Measurements from ENCODE around the gene DEFB108B.
"Not testable (repeated sequence)": the region's sequence is repeated elsewhere in the genome, so short reads cannot be mapped to it uniquely, and the experiment has no call there.

DEFB108B gene, protein sequence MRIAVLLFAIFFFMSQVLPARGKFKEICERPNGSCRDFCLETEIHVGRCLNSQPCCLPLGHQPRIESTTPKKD

DNA sequence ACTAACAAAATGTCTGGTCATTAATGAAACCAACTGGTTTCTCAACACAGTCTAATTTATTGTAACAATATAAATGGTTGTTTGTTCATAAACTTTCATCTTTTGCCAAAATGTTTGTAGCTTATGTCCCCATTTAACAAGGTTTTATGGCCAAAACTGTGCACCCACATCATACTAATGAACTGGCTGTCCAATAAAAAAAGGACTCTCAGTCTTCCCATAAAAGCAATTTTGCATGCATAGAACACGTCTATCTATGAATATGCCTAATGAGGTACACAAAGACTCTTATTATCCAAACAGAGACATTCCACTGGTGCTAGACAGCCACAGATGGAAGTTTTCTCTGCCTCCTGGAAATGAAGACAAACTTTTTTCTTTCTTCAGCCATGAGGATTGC lies at the start of gene DEFB108B:
Gene DEFB108B (plus strand): TSS at position 390 of the 400 bp plus-strand sequence. CDS start 0 bp downstream, at position 390.
- not testable (repeated sequence) for H3K27me3 Mint-ChIP-seq (ENCODE audit: low read depth); H3K9me3 Mint-ChIP-seq; H3K4me1 Mint-ChIP-seq (ENCODE audit: low read depth); H3K4me3 Mint-ChIP-seq; DNase-seq (ENCODE audit: low spot score); H3K27ac Mint-ChIP-seq; H3K36me3 Mint-ChIP-seq (ENCODE audit: low read depth)

DNA sequence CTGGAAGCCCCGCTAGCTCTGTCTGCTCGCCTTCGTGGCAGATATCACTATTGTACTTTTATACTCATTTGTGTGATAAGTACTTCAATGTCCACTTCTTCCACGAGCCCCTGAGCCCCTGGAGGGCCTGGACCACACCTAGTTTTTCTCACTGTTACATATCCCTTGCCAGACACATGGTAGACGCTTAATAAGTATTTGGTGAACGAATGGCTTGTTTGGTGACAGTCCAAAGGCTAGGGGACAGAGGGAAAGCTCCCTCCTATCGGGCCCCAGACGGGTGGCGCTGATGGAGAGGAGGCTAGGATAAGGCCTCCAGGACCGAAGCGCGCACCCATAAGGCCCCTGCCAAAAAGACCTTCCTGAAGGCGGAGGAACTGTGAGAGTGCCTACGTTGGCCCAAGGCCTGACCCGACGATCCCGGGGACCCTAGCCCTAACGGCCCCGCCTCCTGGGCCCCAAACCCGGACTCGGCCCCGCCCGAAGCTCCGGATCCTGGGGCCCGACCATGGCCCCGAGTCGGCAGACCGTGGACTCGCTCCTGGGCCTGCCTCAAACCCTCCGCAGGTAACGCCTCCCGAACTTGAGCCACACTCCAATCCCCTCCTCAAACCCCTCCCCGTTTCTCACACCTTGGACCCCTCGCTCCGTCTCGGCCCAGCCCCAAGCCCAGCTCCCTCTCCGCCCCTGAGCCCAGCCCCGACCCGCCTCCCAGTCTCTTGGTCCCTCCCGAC lies 46.7 kb upstream of the DEFB108B start:
- H3K27me3 Mint-ChIP-seq (ENCODE audit: low read depth); H3K36me3 Mint-ChIP-seq (ENCODE audit: low read depth); DNase-seq (ENCODE audit: low spot score); H3K9me3 Mint-ChIP-seq: not testable (repeated sequence)
- H3K27ac Mint-ChIP-seq: peak overlapping the region; percentile 75
- H3K4me1 Mint-ChIP-seq (ENCODE audit: low read depth): peaks cover 14% of the 10 kb centered on the region
- peak overlapping the region; percentile 99 for H3K4me3 Mint-ChIP-seq

- H3K4me3 Mint-ChIP-seq: peak overlapping the region; percentile 99
- peaks cover 14% of the 10 kb centered on the region for H3K4me1 Mint-ChIP-seq (ENCODE audit: low read depth)
- peak overlapping the region; percentile 99 for H3K27ac Mint-ChIP-seq
- H3K9me3 Mint-ChIP-seq; H3K36me3 Mint-ChIP-seq (ENCODE audit: low read depth); H3K27me3 Mint-ChIP-seq (ENCODE audit: low read depth): not testable (repeated sequence)
- DNase-seq (ENCODE audit: low spot score): peak; percentile 98
Measured at GRCh38 chr11:71786848-71787097, 46.2 kb upstream of the DEFB108B start.

- Mint-ChIP-seq H3K27me3 (ENCODE audit: low read depth) (peaks cover 2% of the 10 kb centered on the region), H3K9me3 (no peaks in the 10 kb centered on the region), H3K4me1 (ENCODE audit: low read depth) (peaks cover 14% of the 10 kb centered on the region), H3K4me3 (peak overlapping the region; percentile 99), H3K36me3 (ENCODE audit: low read depth) (no peaks in the 10 kb centered on the region), H3K27ac (peak overlapping the region; percentile 99)
- DNase-seq (ENCODE audit: low spot score): peak; percentile 91
Measured at GRCh38 chr11:71787098-71787823, 45.7 kb upstream of the DEFB108B start.

DNA sequence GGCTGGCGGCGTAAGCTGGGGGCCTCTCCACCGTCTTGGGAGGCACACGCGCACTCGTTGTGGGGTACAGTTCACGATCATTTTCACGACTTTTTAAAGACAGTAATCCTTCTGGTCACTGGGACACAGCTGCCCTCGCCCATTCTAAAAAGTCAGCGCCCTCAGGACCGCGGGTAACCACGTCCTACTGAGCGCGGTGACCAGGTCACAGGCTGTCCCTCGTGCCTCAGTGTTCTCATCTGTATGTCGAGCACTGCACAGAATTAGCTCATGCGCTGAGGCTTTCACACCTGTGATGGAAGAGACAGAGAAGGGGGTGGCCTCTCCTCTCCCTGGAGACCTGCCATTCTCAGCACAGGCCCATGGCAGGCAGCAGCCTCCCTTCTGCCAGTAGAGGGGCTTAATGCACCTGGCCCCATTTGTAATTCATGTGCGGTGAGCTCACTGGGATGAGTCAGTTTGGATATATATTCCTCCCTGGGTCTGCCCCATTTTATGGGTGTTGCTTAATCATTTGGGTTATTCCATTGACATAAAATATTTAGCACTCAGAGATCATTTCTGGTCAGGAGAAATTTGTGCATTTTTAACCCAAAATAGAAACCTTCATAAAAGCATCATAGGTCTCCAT lies 45.1 kb upstream of the DEFB108B start:
- Mint-ChIP-seq H3K4me3 (peak overlapping the region; percentile 99), H3K4me1 (ENCODE audit: low read depth) (peaks cover 18% of the 10 kb centered on the region), H3K27ac (peak overlapping the region; percentile 90)
- H3K27me3 Mint-ChIP-seq (ENCODE audit: low read depth); H3K9me3 Mint-ChIP-seq; H3K36me3 Mint-ChIP-seq (ENCODE audit: low read depth): not testable (repeated sequence)
- DNase-seq (ENCODE audit: low spot score): peak; percentile 7

- H3K4me1 Mint-ChIP-seq (ENCODE audit: low read depth): peaks cover 20% of the 10 kb centered on the region
- not testable (repeated sequence) for H3K4me3 Mint-ChIP-seq; H3K27me3 Mint-ChIP-seq (ENCODE audit: low read depth); DNase-seq (ENCODE audit: low spot score); H3K9me3 Mint-ChIP-seq; H3K36me3 Mint-ChIP-seq (ENCODE audit: low read depth); H3K27ac Mint-ChIP-seq
Measured at GRCh38 chr11:71789444-71790196, 43.4 kb upstream of the DEFB108B start.

DNA sequence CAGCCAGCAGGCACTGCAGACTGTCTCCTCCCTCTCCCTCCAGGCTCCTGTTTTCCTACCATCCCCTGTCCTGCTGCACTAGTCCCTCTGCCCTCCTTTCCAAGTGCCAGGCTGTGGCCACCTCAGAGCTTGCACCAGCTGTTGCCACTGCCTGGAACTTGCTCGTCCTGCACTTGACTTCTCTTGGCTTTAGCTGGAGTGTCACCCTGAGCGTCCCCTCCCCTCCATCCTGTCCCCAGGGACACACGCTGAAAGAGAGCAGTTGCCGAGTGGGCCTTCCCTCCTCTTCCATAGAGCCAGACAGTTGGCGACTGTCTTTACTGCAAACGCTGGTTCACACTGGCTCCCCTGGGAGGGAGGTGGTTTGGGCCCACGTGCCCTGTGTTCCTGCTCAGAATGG lies 41.9 kb upstream of the DEFB108B start:
- peaks cover 16% of the 10 kb centered on the region for H3K4me1 Mint-ChIP-seq (ENCODE audit: low read depth)
- not testable (repeated sequence) for DNase-seq (ENCODE audit: low spot score); H3K27ac Mint-ChIP-seq; H3K9me3 Mint-ChIP-seq; H3K4me3 Mint-ChIP-seq; H3K27me3 Mint-ChIP-seq (ENCODE audit: low read depth); H3K36me3 Mint-ChIP-seq (ENCODE audit: low read depth)

GRCh38 chr11:71792621-71793235 lies 40.3 kb upstream of the DEFB108B start:
- DNase-seq (ENCODE audit: low spot score): peak; percentile 38
- Mint-ChIP-seq H3K4me1 (ENCODE audit: low read depth) (peaks cover 14% of the 10 kb centered on the region), H3K27ac (peak overlapping the region; percentile 26)
- H3K27me3 Mint-ChIP-seq (ENCODE audit: low read depth); H3K4me3 Mint-ChIP-seq; H3K36me3 Mint-ChIP-seq (ENCODE audit: low read depth); H3K9me3 Mint-ChIP-seq: not testable (repeated sequence)

DNA sequence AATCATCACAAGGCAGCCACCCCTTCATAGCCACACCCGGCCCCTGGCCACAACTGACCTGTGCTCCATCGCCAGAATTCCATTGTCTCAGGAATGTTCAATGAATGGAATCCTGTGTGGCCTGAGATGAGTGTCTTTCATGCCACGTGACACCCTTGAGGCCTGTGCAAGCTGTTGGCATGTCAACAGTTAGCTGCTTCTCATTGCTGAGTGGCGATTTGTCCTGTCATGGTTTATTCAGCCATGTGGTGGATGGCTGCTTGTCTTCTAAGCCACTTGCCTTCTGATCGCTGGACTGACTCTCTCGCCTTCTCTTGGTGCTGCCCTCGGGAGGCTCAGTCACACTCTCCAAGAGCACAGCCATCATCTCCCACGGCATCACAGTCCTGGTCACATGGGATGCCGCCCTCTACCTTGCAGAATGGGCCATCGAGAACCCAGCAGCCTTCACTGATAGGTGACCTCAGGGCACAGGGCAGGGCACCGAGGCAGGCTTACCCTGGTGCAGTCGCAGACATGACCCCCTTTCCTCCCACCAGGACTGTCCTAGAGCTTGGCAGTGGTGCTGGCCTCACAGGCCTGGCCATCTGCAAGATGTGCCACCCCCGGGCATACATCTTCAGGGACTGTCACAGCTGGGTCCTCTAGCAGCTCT lies 38.5 kb upstream of the DEFB108B start:
- H3K36me3 Mint-ChIP-seq (ENCODE audit: low read depth); DNase-seq (ENCODE audit: low spot score); H3K4me3 Mint-ChIP-seq; H3K9me3 Mint-ChIP-seq; H3K4me1 Mint-ChIP-seq (ENCODE audit: low read depth); H3K27me3 Mint-ChIP-seq (ENCODE audit: low read depth): not testable (repeated sequence)
- H3K27ac Mint-ChIP-seq: peak overlapping the region; percentile 28

GRCh38 chr11:71795236-71795635 lies 37.8 kb upstream of the DEFB108B start:
- H3K27me3 Mint-ChIP-seq (ENCODE audit: low read depth); H3K9me3 Mint-ChIP-seq; DNase-seq (ENCODE audit: low spot score); H3K4me1 Mint-ChIP-seq (ENCODE audit: low read depth); H3K4me3 Mint-ChIP-seq; H3K27ac Mint-ChIP-seq; H3K36me3 Mint-ChIP-seq (ENCODE audit: low read depth): not testable (repeated sequence)

DNA sequence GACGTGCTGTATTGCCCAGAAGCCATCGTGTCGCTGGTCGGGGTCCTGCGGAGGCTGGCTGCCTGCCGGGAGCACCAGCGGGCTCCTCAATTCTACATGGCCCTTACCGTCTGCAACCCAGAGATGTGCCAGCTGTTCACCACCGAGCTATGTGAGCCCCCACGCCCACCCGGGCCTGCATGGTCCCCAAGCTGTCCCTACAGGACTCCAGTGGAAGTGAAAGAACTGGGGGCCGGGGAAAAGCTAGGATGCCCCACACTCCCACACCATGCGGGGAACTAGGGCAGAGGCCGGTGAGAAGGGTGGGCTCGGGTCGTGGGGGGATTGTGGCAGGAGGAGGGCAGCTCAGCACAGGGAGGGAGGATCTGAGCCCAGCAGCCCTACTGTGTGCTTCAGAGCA lies 37.0 kb upstream of the DEFB108B start:
- not testable (repeated sequence) for DNase-seq (ENCODE audit: low spot score); H3K4me3 Mint-ChIP-seq; H3K36me3 Mint-ChIP-seq (ENCODE audit: low read depth); H3K9me3 Mint-ChIP-seq; H3K27me3 Mint-ChIP-seq (ENCODE audit: low read depth); H3K27ac Mint-ChIP-seq
- peaks cover 10% of the 10 kb centered on the region for H3K4me1 Mint-ChIP-seq (ENCODE audit: low read depth)

- not testable (repeated sequence) for H3K9me3 Mint-ChIP-seq; H3K27me3 Mint-ChIP-seq (ENCODE audit: low read depth); DNase-seq (ENCODE audit: low spot score); H3K4me3 Mint-ChIP-seq; H3K27ac Mint-ChIP-seq; H3K36me3 Mint-ChIP-seq (ENCODE audit: low read depth)
- H3K4me1 Mint-ChIP-seq (ENCODE audit: low read depth): peaks cover 10% of the 10 kb centered on the region
Measured at GRCh38 chr11:71796781-71797180, 36.2 kb upstream of the DEFB108B start.

DNA sequence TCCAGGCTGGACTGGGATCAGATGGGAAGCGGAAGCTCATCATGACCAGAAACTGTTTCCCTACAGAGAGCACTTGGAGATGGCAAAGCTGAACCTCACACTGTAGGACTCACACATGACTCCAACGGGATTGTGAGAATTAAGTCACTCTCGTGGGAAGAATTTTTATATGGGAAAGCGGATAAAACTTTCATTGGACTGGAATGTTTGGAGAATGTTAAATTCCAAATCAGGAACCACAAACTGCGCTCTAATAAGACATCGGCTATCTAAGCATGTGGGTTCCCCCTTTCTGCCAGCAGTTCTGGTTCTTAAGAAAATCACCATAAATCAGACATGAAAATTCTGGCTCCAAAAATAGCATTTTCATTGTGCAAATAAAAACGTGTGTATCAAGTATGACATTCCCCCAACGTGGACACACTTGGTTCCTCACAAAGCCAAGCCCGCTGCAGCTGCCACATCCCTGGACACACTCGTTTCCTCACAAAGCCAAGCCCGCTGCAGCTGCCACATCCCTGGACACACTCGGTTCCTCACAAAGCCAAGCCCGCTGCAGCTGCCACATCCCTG lies 33.4 kb upstream of the DEFB108B start:
- H3K36me3 Mint-ChIP-seq (ENCODE audit: low read depth); H3K4me3 Mint-ChIP-seq; H3K9me3 Mint-ChIP-seq; H3K4me1 Mint-ChIP-seq (ENCODE audit: low read depth); H3K27ac Mint-ChIP-seq; DNase-seq (ENCODE audit: low spot score); H3K27me3 Mint-ChIP-seq (ENCODE audit: low read depth): not testable (repeated sequence)

All from T-helper 2 cell treated with Interferon-gamma antibody and Interleukin-4, amounts not matched to agents 5 μg/mL and 100 μg/mL, for 36 hours (primary cell).